Measurements from ENCODE around the gene ADAM12.

ADAM12 gene

DNA sequence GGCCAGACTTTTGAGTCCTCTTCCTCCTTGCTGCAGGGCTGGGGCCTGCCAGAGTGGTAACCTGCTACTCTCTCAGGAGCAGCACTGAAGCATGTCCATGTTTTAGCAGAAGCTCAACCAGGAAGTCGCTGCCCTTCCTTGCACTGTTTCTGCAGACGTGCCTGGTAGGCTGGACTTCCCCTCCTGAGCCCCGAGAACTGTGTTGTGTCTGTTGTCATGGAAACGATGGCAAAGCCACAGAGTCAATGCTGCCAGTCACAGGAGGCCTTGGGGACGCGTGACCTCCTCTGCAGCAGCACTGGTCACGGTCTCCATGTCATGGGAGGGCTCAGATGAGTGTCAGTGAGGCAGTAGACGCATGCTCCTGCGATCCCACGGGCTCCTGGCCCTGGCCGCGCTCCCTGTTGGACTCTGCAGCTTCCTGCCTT is 346.5 kb downstream of the ADAM12 start:
- peak; percentile 74; the same call in 1 of the 2 replicates for TF ChIP-seq POU2F2 (IDR thresholded peaks at IDR 0.05; ENCODE audit: low read depth, low read length)
- TF ChIP-seq POLR2A (IDR thresholded peaks at IDR 0.05; ENCODE audit: low read depth, low read length), result 0 out of 2 replicates have a peak, but pooled peaks have one; percentile 42
- TF ChIP-seq POLR2AphosphoS5 (IDR thresholded peaks at IDR 0.05; ENCODE audit: low read depth, low read length), result no peak
- TF ChIP-seq TAF1 (IDR thresholded peaks at IDR 0.05; ENCODE audit: low read depth, low read length), result no peak
- TF ChIP-seq PAX5 (IDR thresholded peaks at IDR 0.05; ENCODE audit: insufficient read depth, low read length, severe bottlenecking), result peak; percentile 61
- TF ChIP-seq SPI1 (IDR thresholded peaks at IDR 0.05; ENCODE audit: low read depth, low read length), result peak; percentile 83
- FAIRE-seq, result peak; percentile 100
- DNase-seq (ENCODE audit: insufficient read length, low spot score), result peak; percentile 80

DNA sequence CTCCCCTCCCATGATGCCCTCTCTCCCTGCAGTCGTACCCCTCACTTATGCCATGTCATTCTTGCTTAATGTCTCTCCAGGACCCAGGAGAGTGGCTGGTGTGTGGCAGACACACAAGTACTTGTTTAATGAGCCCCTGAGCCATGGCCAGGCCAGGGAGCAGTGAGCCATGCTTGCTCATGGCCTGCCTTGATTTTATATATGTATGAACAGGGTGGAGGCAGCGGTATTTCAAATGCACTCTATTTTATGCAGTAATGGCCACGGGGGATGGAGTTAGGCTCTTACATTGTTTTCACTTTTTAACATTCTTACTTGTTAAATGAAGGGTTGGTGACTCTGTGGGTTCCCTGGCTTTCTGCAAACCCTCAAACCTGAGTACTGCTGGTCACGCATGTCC is 347.2 kb downstream of the ADAM12 start:
- DNase-seq (ENCODE audit: insufficient read length, low spot score) (no peak), FAIRE-seq (no peak)
- TF ChIP-seq POLR2AphosphoS5 (IDR thresholded peaks at IDR 0.05; ENCODE audit: low read depth, low read length) (no peak), PAX5 (IDR thresholded peaks at IDR 0.05; ENCODE audit: insufficient read depth, low read length, severe bottlenecking) (no peak), POLR2A (IDR thresholded peaks at IDR 0.05; ENCODE audit: low read depth, low read length) (no peak), TAF1 (IDR thresholded peaks at IDR 0.05; ENCODE audit: low read depth, low read length) (no peak), SPI1 (IDR thresholded peaks at IDR 0.05; ENCODE audit: low read depth, low read length) (no peak), POU2F2 (IDR thresholded peaks at IDR 0.05; ENCODE audit: low read depth, low read length) (no peak)

DNA sequence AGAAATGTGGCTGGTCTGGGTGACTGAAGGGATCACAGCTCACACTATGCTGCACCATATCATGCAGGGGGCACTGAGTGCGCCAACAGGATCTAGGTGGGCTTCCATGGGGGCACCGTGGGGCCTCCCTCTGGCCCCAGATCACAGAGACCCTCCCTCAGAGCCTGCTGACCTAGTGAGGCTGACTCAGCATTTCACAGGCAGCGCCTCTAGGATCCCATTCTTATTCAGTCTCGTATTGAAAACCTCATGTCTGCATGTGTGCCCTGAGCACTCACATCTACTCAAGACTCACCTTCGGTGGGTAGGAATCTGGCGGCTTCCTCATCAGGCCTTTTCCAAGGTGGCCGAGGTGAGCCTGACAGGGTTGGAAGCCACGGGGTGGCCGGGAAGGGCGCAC is 350.3 kb downstream of the ADAM12 start:
- FAIRE-seq, result no peak

DNA sequence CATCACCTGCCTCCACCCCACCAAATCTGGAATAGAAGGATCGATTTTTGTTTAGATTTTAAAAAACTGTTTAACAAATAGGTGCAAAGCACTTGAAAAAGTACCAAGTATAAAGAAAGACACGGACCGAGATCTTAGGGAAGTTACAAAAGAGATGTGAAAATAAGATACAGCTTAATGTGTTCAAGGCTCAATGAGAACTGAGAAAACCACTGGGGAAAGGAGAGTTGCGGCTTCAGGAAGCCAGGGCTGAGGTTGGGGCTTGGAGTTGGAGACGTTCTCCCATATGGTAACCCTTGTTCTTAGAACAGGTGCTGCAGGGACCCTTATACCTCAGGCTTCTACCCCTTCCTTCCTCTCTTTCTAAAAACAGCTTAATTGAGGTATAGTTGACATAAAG is 351.8 kb downstream of the ADAM12 start:
- TF ChIP-seq POU2F2 (IDR thresholded peaks at IDR 0.05; ENCODE audit: low read depth, low read length), result no peak
- TF ChIP-seq SPI1 (IDR thresholded peaks at IDR 0.05; ENCODE audit: low read depth, low read length), result 0 out of 2 replicates have a peak, but pooled peaks have one; percentile 1
- DNase-seq (ENCODE audit: insufficient read length, low spot score) (no peak), FAIRE-seq (no peak)

More for the DNA sequence above, 350.3 kb downstream of the ADAM12 start:
- DNase-seq (ENCODE audit: insufficient read length, low spot score), result no peak
- TF ChIP-seq TAF1 (IDR thresholded peaks at IDR 0.05; ENCODE audit: low read depth, low read length), result no peak
- no peak for TF ChIP-seq POU2F2 (IDR thresholded peaks at IDR 0.05; ENCODE audit: low read depth, low read length)
- TF ChIP-seq SPI1 (IDR thresholded peaks at IDR 0.05; ENCODE audit: low read depth, low read length), result no peak
- TF ChIP-seq PAX5 (IDR thresholded peaks at IDR 0.05; ENCODE audit: insufficient read depth, low read length, severe bottlenecking), result no peak
- TF ChIP-seq POLR2AphosphoS5 (IDR thresholded peaks at IDR 0.05; ENCODE audit: low read depth, low read length), result no peak
- TF ChIP-seq POLR2A (IDR thresholded peaks at IDR 0.05; ENCODE audit: low read depth, low read length), result no peak

DNA sequence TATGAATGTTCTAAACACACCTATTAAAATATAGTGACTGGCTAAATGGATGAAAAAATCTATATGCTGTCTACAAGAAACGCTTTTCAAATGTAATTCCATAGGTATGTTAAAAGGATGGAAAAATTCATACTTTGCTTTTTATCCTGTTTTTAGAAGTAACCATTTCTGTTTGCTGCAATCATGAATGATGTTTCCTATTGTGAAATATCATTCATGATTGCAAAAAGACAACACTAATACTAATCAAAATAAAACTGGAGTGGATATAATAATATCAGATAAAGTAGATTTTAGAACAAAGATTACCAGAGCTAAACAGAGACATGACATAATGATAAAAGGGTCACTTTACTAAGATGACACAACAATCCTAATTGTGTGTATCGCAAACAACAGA is 353.7 kb downstream of the ADAM12 start:
- DNase-seq (ENCODE audit: insufficient read length, low spot score) (no peak), FAIRE-seq (no peak)

GRCh38 chr10:126029999-126030398 is 358.3 kb downstream of the ADAM12 start:
- FAIRE-seq (no peak), DNase-seq (ENCODE audit: insufficient read length, low spot score) (no peak)
- no peak for TF ChIP-seq POLR2AphosphoS5 (IDR thresholded peaks at IDR 0.05; ENCODE audit: low read depth, low read length)
- no peak for TF ChIP-seq TAF1 (IDR thresholded peaks at IDR 0.05; ENCODE audit: low read depth, low read length)
- TF ChIP-seq POU2F2 (IDR thresholded peaks at IDR 0.05; ENCODE audit: low read depth, low read length), result no peak
- TF ChIP-seq PAX5 (IDR thresholded peaks at IDR 0.05; ENCODE audit: insufficient read depth, low read length, severe bottlenecking), result no peak
- TF ChIP-seq POLR2A (IDR thresholded peaks at IDR 0.05; ENCODE audit: low read depth, low read length), result no peak
- no peak for TF ChIP-seq SPI1 (IDR thresholded peaks at IDR 0.05; ENCODE audit: low read depth, low read length)

More for the DNA sequence above, 353.7 kb downstream of the ADAM12 start:
- TF ChIP-seq TAF1 (IDR thresholded peaks at IDR 0.05; ENCODE audit: low read depth, low read length), result no peak
- no peak for TF ChIP-seq POLR2A (IDR thresholded peaks at IDR 0.05; ENCODE audit: low read depth, low read length)
- no peak for TF ChIP-seq SPI1 (IDR thresholded peaks at IDR 0.05; ENCODE audit: low read depth, low read length)
- no peak for TF ChIP-seq POLR2AphosphoS5 (IDR thresholded peaks at IDR 0.05; ENCODE audit: low read depth, low read length)
- no peak for TF ChIP-seq PAX5 (IDR thresholded peaks at IDR 0.05; ENCODE audit: insufficient read depth, low read length, severe bottlenecking)
- no peak for TF ChIP-seq POU2F2 (IDR thresholded peaks at IDR 0.05; ENCODE audit: low read depth, low read length)

- no peak for FAIRE-seq
- TF ChIP-seq POU2F2 (IDR thresholded peaks at IDR 0.05; ENCODE audit: low read depth, low read length), result no peak
- TF ChIP-seq SPI1 (IDR thresholded peaks at IDR 0.05; ENCODE audit: low read depth, low read length), result no peak
- no peak for TF ChIP-seq POLR2AphosphoS5 (IDR thresholded peaks at IDR 0.05; ENCODE audit: low read depth, low read length)
- TF ChIP-seq POLR2A (IDR thresholded peaks at IDR 0.05; ENCODE audit: low read depth, low read length), result no peak
- no peak for TF ChIP-seq PAX5 (IDR thresholded peaks at IDR 0.05; ENCODE audit: insufficient read depth, low read length, severe bottlenecking)
- TF ChIP-seq TAF1 (IDR thresholded peaks at IDR 0.05; ENCODE audit: low read depth, low read length), result no peak
- DNase-seq (ENCODE audit: insufficient read length, low spot score), result no peak
Measured at GRCh38 chr10:126027692-126028091, 360.6 kb downstream of the ADAM12 start.

DNA sequence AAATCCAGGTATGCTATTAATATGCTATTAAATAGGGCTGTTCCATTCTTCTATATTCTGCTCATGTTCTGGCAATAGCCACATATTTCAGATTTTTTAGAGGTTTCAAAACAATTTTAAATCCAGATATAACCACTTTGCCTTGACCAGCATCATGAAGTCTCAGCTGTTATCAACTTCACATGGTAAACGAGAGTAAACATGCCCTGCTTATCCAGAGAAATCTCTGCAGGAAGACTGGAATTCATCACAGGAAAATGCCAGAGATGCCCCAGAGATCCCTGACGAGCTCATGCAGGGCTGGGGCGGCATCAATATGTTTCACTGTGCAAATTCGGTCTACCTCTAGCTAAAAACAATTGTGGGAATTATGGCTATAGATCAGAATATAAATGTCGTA is 365.4 kb downstream of the ADAM12 start:
- FAIRE-seq, result no peak
- DNase-seq (ENCODE audit: insufficient read length, low spot score), result no peak
- no peak for TF ChIP-seq POLR2A (IDR thresholded peaks at IDR 0.05; ENCODE audit: low read depth, low read length)
- no peak for TF ChIP-seq PAX5 (IDR thresholded peaks at IDR 0.05; ENCODE audit: insufficient read depth, low read length, severe bottlenecking)
- TF ChIP-seq POU2F2 (IDR thresholded peaks at IDR 0.05; ENCODE audit: low read depth, low read length), result no peak
- no peak for TF ChIP-seq TAF1 (IDR thresholded peaks at IDR 0.05; ENCODE audit: low read depth, low read length)
- TF ChIP-seq SPI1 (IDR thresholded peaks at IDR 0.05; ENCODE audit: low read depth, low read length), result no peak
- no peak for TF ChIP-seq POLR2AphosphoS5 (IDR thresholded peaks at IDR 0.05; ENCODE audit: low read depth, low read length)

- FAIRE-seq, result no peak
- DNase-seq (ENCODE audit: insufficient read length, low spot score), result no peak
- TF ChIP-seq POLR2AphosphoS5 (IDR thresholded peaks at IDR 0.05; ENCODE audit: low read depth, low read length) (no peak), POU2F2 (IDR thresholded peaks at IDR 0.05; ENCODE audit: low read depth, low read length) (no peak), PAX5 (IDR thresholded peaks at IDR 0.05; ENCODE audit: insufficient read depth, low read length, severe bottlenecking) (no peak), SPI1 (IDR thresholded peaks at IDR 0.05; ENCODE audit: low read depth, low read length) (no peak), POLR2A (IDR thresholded peaks at IDR 0.05; ENCODE audit: low read depth, low read length) (no peak), TAF1 (IDR thresholded peaks at IDR 0.05; ENCODE audit: low read depth, low read length) (no peak)
Measured at GRCh38 chr10:126021833-126022500, 366.3 kb downstream of the ADAM12 start.

Data from GM12891 (cell line).